Measurements from ENCODE around the gene POMP.

The POMP gene

GRCh38 chr13:28704282-28704681 lies 45.4 kb downstream of the POMP start:
- DNase-seq: no peak

- DNase-seq: no peak
Measured at GRCh38 chr13:28704919-28705318, 46.0 kb downstream of the POMP start.

- no peak for DNase-seq
Measured at GRCh38 chr13:28705461-28706083, 46.6 kb downstream of the POMP start.

GRCh38 chr13:28707629-28708427 lies 48.9 kb downstream of the POMP start:
- DNase-seq: no peak

GRCh38 chr13:28710161-28710560 lies 51.2 kb downstream of the POMP start:
- no peak for DNase-seq

- DNase-seq: no peak
Measured at GRCh38 chr13:28714651-28715050, 55.7 kb downstream of the POMP start.

- no peak for DNase-seq
Measured at GRCh38 chr13:28716511-28716910, 57.6 kb downstream of the POMP start.

GRCh38 chr13:28717170-28717569 lies 58.2 kb downstream of the POMP start:
- DNase-seq: no peak

GRCh38 chr13:28718196-28718542 lies 59.2 kb downstream of the POMP start:
- no peak for DNase-seq

- DNase-seq: peak; percentile 92
Measured at GRCh38 chr13:28718543-28719226, 59.8 kb downstream of the POMP start, which contains the start of gene SLC46A3. Gene SLC46A3, minus strand, starts transcription at chr13:28718970. Its CDS starts 972 bp downstream, at chr13:28717998.

- no peak for DNase-seq
Measured at GRCh38 chr13:28719227-28720055, 60.5 kb downstream of the POMP start.

GRCh38 chr13:28723806-28724205 lies 64.9 kb downstream of the POMP start:
- DNase-seq: no peak

GRCh38 chr13:28725046-28725610 lies 66.2 kb downstream of the POMP start:
- no peak for DNase-seq

Measured in KG1 (cell line).